ENCODE results near the gene COBLL1. TPM values are rescaled to one million over a fixed set of nuclear protein-coding genes. Genes with fewer than 3 reads are reported as not detected.

COBLL1 gene
- total RNA-seq, 1 experiment from 2014 or later = 5.9 TPM

DNA sequence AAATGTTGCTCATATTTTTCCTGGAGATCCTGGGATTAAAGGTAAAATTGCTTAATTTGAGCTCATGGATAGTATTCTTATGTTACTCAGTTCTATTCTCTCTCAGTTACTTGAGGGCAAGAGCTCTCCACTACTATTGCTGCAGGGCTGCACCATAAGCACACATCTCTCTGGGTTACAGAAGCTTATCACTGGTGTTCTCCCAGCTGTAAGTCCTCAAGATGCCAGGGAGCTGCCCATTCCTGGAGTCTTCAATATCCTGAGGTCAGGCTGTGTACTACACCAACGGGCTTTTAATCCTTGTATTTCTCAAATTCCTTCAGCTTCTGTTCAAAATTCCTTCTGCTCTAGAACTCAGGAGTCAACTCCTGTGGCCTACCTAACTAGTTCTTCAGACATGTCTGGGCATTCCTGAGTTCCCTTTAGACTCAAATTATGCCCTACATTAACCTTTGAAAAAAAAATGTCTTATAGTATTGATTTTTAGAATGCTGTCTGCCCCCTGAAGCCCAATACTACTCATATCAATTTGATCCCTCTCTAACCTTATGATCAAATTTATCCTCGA is 17.7 kb upstream of the COBLL1 start:
- no peaks in the 10 kb centered on the region for H3K9me3 Mint-ChIP-seq

More for the DNA sequence above, 17.7 kb upstream of the COBLL1 start:
- no peak overlapping the region for H2BK5ac ChIP-seq (ENCODE audit: insufficient read length, low read length)
- no peak overlapping the region for H2BK12ac ChIP-seq (ENCODE audit: insufficient read length, low read depth, low read length)
- H3K79me1 ChIP-seq (ENCODE audit: insufficient read depth, low read depth, low read length, poor library complexity, severe bottlenecking) = no peaks in the 10 kb centered on the region
- H3K27me3 Mint-ChIP-seq (ENCODE audit: low read depth) = no peaks in the 10 kb centered on the region
- H3K4me3 Mint-ChIP-seq = no peak overlapping the region
- no peaks in the 10 kb centered on the region for H3K36me3 Mint-ChIP-seq (ENCODE audit: insufficient read depth in 1 of 3, low read depth in 3 of 3)
- H4K20me1 ChIP-seq (ENCODE audit: control insufficient read depth, insufficient read depth, insufficient read length) = no peaks in the 10 kb centered on the region
- H2BK120ac ChIP-seq (ENCODE audit: low read depth, low read length, poor library complexity, severe bottlenecking) = no peak overlapping the region
- no peak overlapping the region for H4K8ac ChIP-seq (replicated peaks; ENCODE audit: insufficient read length, low read depth, low read length)
- H3K9me3 ChIP-seq (ENCODE audit: control insufficient read depth, low read depth, low read length) = no peaks in the 10 kb centered on the region
- TF ChIP-seq, protein P1, sequence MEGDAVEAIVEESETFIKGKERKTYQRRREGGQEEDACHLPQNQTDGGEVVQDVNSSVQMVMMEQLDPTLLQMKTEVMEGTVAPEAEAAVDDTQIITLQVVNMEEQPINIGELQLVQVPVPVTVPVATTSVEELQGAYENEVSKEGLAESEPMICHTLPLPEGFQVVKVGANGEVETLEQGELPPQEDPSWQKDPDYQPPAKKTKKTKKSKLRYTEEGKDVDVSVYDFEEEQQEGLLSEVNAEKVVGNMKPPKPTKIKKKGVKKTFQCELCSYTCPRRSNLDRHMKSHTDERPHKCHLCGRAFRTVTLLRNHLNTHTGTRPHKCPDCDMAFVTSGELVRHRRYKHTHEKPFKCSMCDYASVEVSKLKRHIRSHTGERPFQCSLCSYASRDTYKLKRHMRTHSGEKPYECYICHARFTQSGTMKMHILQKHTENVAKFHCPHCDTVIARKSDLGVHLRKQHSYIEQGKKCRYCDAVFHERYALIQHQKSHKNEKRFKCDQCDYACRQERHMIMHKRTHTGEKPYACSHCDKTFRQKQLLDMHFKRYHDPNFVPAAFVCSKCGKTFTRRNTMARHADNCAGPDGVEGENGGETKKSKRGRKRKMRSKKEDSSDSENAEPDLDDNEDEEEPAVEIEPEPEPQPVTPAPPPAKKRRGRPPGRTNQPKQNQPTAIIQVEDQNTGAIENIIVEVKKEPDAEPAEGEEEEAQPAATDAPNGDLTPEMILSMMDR (conservative IDR thresholded peaks at IDR 0.05) = no peak
- no peaks in the 10 kb centered on the region for H3K23me2 ChIP-seq (ENCODE audit: insufficient read length, low read depth, low read length, poor library complexity, severe bottlenecking)
- no peak overlapping the region for H3K18ac ChIP-seq (ENCODE audit: insufficient read length, low read depth, low read length)
- no peaks in the 10 kb centered on the region for H3K27me3 ChIP-seq (ENCODE audit: insufficient read depth, low read length)
- no peak overlapping the region for H2AFZ ChIP-seq (ENCODE audit: low read length)
- H3T11ph ChIP-seq (ENCODE audit: low read length) = no peak overlapping the region
- no peak overlapping the region for H4K91ac ChIP-seq (ENCODE audit: insufficient read length, low read depth, low read length)
- H3K4me2 ChIP-seq (ENCODE audit: insufficient read depth, insufficient read length, low read length) = no peak overlapping the region
- no peaks in the 10 kb centered on the region for H3K4me1 ChIP-seq (ENCODE audit: insufficient read depth, low read length)
- no peak overlapping the region for H3K27ac Mint-ChIP-seq
- H3K27ac ChIP-seq (ENCODE audit: insufficient read length, low read depth, low read length) = no peak overlapping the region
- WGBS (ENCODE audit: extremely low coverage, insufficient read length, low lambda C conversion rate) = no CpG with 5 or more reads among the region's 2 CpGs
- no peak overlapping the region for H3K4ac ChIP-seq (ENCODE audit: low read depth, low read length)
- H3K14ac ChIP-seq (ENCODE audit: insufficient read depth, low read length) = no peak overlapping the region
- H3K4me1 Mint-ChIP-seq = no peaks in the 10 kb centered on the region
- H2BK20ac ChIP-seq (ENCODE audit: low read depth, low read length, poor library complexity, severe bottlenecking) = no peak overlapping the region
- H3K23ac ChIP-seq (ENCODE audit: insufficient read length, low read depth, low read length) = no peak overlapping the region
- no peaks in the 10 kb centered on the region for H3K79me2 ChIP-seq (ENCODE audit: insufficient read depth, low read length)
- H2BK15ac ChIP-seq (ENCODE audit: low read depth, low read length) = no peak overlapping the region
- DNase-seq = no peak
- no peak overlapping the region for H4K5ac ChIP-seq (ENCODE audit: insufficient read length, low read depth, low read length)
- H2AK5ac ChIP-seq (ENCODE audit: insufficient read length, low read length) = no peak overlapping the region
- H3K56ac ChIP-seq (ENCODE audit: insufficient read length, low read depth, low read length) = no peak overlapping the region
- no peak overlapping the region for H3K9ac ChIP-seq (ENCODE audit: extremely low read depth, insufficient read length, low read length)
